ENCODE measurements around the gene RNASEH1. TPM values are rescaled to one million over a fixed set of nuclear protein-coding genes. Genes with fewer than 3 reads are reported as not detected.

RNASEH1 gene
- total and polyA plus RNA-seq, 9 donors: 13.6 to 22.7 (median 19.5) TPM

GRCh38 chr2:3536682-3537632 is 21.2 kb downstream of the RNASEH1 start:
- peak overlapping the region; percentile 48 for H3K4me3 ChIP-seq (ENCODE audit: low read length)
- peak overlapping the region; percentile 97 for H3K27ac ChIP-seq (ENCODE audit: low read length)
- no peaks in the 10 kb centered on the region for H3K9me3 ChIP-seq (replicated peaks; ENCODE audit: control insufficient read depth, low read depth, low read length)
- peaks cover 32% of the 10 kb centered on the region for H3K36me3 ChIP-seq (ENCODE audit: control insufficient read depth, insufficient read depth, low read length)
- DNase-seq: peak; percentile 46
- 74% methylated on average over 8 of the region's 16 CpGs for WGBS (ENCODE audit: insufficient coverage)
- H3K27me3 ChIP-seq (ENCODE audit: control insufficient read depth, insufficient read depth, low read length): no peaks in the 10 kb centered on the region
- peaks cover 16% of the 10 kb centered on the region for H3K4me1 ChIP-seq (ENCODE audit: control insufficient read depth, insufficient read depth, low read length)

GRCh38 chr2:3535794-3536681 is 22.1 kb downstream of the RNASEH1 start:
- 27% methylated on average over 17 of the region's 24 CpGs for WGBS (ENCODE audit: insufficient coverage)
- H3K27ac ChIP-seq (ENCODE audit: low read length): peak overlapping the region; percentile 97
- H3K36me3 ChIP-seq (ENCODE audit: control insufficient read depth, insufficient read depth, low read length): peaks cover 26% of the 10 kb centered on the region
- H3K27me3 ChIP-seq (ENCODE audit: control insufficient read depth, insufficient read depth, low read length): no peaks in the 10 kb centered on the region
- DNase-seq: peak; percentile 93
- peak overlapping the region; percentile 48 for H3K4me3 ChIP-seq (ENCODE audit: low read length)
- H3K9me3 ChIP-seq (replicated peaks; ENCODE audit: control insufficient read depth, low read depth, low read length): no peaks in the 10 kb centered on the region
- H3K4me1 ChIP-seq (ENCODE audit: control insufficient read depth, insufficient read depth, low read length): peaks cover 16% of the 10 kb centered on the region

DNA sequence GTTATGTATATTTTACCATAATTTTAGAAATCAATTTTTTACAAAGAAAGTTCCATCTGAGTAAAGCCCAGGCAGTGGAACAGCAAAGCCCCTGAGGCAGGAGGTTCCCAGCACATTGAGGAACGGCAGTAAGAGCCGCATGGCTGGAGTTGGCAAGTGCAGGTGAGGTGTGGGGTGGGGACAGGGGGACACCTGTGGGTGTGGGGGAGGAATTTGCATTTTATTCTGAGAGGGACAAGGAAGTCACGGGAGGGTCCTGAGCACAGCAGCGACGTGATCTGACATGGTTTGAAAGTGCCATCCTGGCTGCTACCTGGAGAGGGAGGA is 22.7 kb downstream of the RNASEH1 start:
- 63% methylated on average over 3 of the region's 5 CpGs for WGBS (ENCODE audit: insufficient coverage)
- Histone ChIP-seq H3K36me3 (ENCODE audit: control insufficient read depth, insufficient read depth, low read length) (peaks cover 26% of the 10 kb centered on the region), H3K4me1 (ENCODE audit: control insufficient read depth, insufficient read depth, low read length) (peaks cover 16% of the 10 kb centered on the region), H3K27ac (ENCODE audit: low read length) (peak overlapping the region; percentile 97), H3K27me3 (ENCODE audit: control insufficient read depth, insufficient read depth, low read length) (no peaks in the 10 kb centered on the region), H3K9me3 (replicated peaks; ENCODE audit: control insufficient read depth, low read depth, low read length) (no peaks in the 10 kb centered on the region), H3K4me3 (ENCODE audit: low read length) (no peak overlapping the region)
- DNase-seq: no peak

DNA sequence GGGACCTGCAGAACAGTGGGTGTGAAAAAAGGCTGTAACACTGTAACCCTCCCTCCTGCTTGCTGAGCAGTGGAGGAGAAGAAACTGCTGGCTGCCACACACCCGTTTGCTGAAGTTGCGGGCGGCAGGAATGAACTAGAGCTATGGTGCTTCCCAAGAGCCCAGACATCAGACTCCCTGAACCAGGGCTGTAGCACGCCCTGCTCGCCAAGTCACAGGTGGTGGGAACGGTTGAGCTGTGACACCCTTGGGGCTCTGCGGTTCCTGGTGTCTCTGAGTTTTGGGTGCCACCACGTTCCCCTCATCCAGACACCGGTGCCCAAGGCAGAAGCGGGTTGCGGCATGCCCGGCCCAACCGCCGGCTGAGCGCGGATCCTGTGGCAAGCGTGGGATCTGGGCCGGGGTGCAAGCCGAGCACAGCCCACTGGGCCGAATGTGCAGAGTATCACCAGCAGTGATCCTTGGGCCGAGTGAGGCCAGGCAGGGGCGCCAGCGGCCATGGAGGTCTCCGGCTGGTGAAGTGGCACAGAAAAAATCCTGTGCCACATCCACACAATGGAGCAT is 23.8 kb downstream of the RNASEH1 start:
- H3K36me3 ChIP-seq (ENCODE audit: control insufficient read depth, insufficient read depth, low read length): peaks cover 19% of the 10 kb centered on the region
- no peak for DNase-seq
- no peaks in the 10 kb centered on the region for H3K27me3 ChIP-seq (ENCODE audit: control insufficient read depth, insufficient read depth, low read length)
- H3K9me3 ChIP-seq (replicated peaks; ENCODE audit: control insufficient read depth, low read depth, low read length): no peaks in the 10 kb centered on the region
- H3K4me1 ChIP-seq (ENCODE audit: control insufficient read depth, insufficient read depth, low read length): peaks cover 16% of the 10 kb centered on the region
- H3K4me3 ChIP-seq (ENCODE audit: low read length): no peak overlapping the region
- H3K27ac ChIP-seq (ENCODE audit: low read length): no peak overlapping the region
- 95% methylated on average over 23 of the region's 24 CpGs for WGBS (ENCODE audit: insufficient coverage)

DNA sequence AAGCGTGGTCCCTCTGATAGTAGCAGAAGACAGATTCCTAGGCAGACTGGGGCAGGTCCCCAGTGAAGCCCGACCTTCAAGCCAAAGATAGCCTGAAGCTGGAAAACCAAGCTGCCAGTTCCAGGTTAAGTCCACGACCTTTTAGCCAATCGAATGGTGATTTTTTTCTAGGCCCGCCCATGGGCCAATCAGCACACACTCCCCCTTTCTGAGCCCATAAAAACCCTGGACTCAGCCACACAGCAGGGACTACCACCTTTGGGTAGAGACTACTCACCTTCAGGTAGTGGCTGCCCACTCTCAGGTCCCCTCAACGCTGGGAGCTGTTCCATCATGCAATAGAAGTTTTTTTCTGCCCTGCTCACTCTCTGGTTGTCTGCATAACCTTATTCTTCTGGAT is 24.3 kb downstream of the RNASEH1 start:
- no peaks in the 10 kb centered on the region for H3K9me3 ChIP-seq (replicated peaks; ENCODE audit: control insufficient read depth, low read depth, low read length)
- peaks cover 16% of the 10 kb centered on the region for H3K4me1 ChIP-seq (ENCODE audit: control insufficient read depth, insufficient read depth, low read length)
- 96% methylated on average over 5 of the region's 6 CpGs for WGBS (ENCODE audit: insufficient coverage)
- no peak overlapping the region for H3K4me3 ChIP-seq (ENCODE audit: low read length)
- H3K36me3 ChIP-seq (ENCODE audit: control insufficient read depth, insufficient read depth, low read length): peaks cover 16% of the 10 kb centered on the region
- no peak overlapping the region for H3K27ac ChIP-seq (ENCODE audit: low read length)
- no peak for DNase-seq
- H3K27me3 ChIP-seq (ENCODE audit: control insufficient read depth, insufficient read depth, low read length): no peaks in the 10 kb centered on the region

DNA sequence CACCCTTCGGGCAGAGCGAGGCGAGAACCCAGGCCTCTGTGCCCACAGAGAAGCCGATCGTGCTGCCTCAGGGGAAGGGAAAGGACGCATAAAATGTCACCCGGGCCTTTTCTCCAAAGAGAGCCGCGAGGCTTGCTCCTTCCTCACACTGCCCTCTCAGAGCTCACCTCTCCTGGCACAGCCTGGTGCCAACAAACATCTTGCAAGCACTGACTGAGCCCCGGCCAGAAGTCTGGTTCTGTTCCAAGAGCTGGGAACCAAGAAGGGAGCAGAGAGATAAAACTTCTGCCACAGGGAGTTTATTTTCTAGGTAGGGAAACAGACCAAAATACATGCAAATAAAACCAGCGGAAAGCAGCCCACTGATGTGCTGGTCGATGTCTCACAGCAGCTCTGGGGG is 25.2 kb downstream of the RNASEH1 start:
- WGBS (ENCODE audit: insufficient coverage): 92% methylated on average over 7 of the region's 12 CpGs
- no peak overlapping the region for H3K27ac ChIP-seq (ENCODE audit: low read length)
- peaks cover 16% of the 10 kb centered on the region for H3K36me3 ChIP-seq (ENCODE audit: control insufficient read depth, insufficient read depth, low read length)
- peaks cover 16% of the 10 kb centered on the region for H3K4me1 ChIP-seq (ENCODE audit: control insufficient read depth, insufficient read depth, low read length)
- no peak overlapping the region for H3K4me3 ChIP-seq (ENCODE audit: low read length)
- no peaks in the 10 kb centered on the region for H3K9me3 ChIP-seq (replicated peaks; ENCODE audit: control insufficient read depth, low read depth, low read length)
- no peaks in the 10 kb centered on the region for H3K27me3 ChIP-seq (ENCODE audit: control insufficient read depth, insufficient read depth, low read length)
- DNase-seq: no peak

- Histone ChIP-seq H3K4me3 (ENCODE audit: low read length) (no peak overlapping the region), H3K27me3 (ENCODE audit: control insufficient read depth, insufficient read depth, low read length) (no peaks in the 10 kb centered on the region), H3K27ac (ENCODE audit: low read length) (no peak overlapping the region), H3K9me3 (replicated peaks; ENCODE audit: control insufficient read depth, low read depth, low read length) (no peaks in the 10 kb centered on the region), H3K4me1 (ENCODE audit: control insufficient read depth, insufficient read depth, low read length) (peaks cover 8% of the 10 kb centered on the region), H3K36me3 (ENCODE audit: control insufficient read depth, insufficient read depth, low read length) (peaks cover 14% of the 10 kb centered on the region)
- DNase-seq: no peak
- 92% methylated on average over 10 of the region's 24 CpGs for WGBS (ENCODE audit: insufficient coverage)
Measured at GRCh38 chr2:3529316-3530025, 28.7 kb downstream of the RNASEH1 start.

GRCh38 chr2:3527886-3528785 is 30.0 kb downstream of the RNASEH1 start:
- peaks cover 8% of the 10 kb centered on the region for H3K4me1 ChIP-seq (ENCODE audit: control insufficient read depth, insufficient read depth, low read length)
- no peak overlapping the region for H3K27ac ChIP-seq (ENCODE audit: low read length)
- peaks cover 6% of the 10 kb centered on the region for H3K36me3 ChIP-seq (ENCODE audit: control insufficient read depth, insufficient read depth, low read length)
- H3K4me3 ChIP-seq (ENCODE audit: low read length): no peak overlapping the region
- H3K9me3 ChIP-seq (replicated peaks; ENCODE audit: control insufficient read depth, low read depth, low read length): no peaks in the 10 kb centered on the region
- H3K27me3 ChIP-seq (ENCODE audit: control insufficient read depth, insufficient read depth, low read length): no peaks in the 10 kb centered on the region
- no peak for DNase-seq
- 80% methylated on average over 39 of the region's 40 CpGs for WGBS (ENCODE audit: insufficient coverage)

DNA sequence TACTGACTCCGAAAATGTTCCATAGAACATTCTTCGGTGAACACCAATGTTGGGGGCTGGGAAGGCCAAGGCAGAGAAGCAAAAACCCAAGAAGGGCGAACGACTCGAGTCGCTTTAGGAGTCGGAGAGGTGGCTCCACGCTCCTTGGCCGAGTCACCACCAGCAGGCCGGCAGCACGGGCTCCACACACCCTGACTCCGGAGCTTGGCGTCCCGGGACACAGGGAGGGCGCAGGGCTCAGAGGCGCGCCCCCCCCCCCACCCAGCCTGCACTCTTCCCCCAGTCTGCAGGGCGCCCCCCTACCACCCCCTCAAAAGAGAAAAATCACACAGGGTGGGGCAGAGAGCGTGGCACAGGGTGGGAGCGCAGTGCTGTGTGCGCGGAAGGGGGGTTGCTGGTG is 31.3 kb downstream of the RNASEH1 start:
- WGBS (ENCODE audit: insufficient coverage): 82% methylated on average over 15 of the region's 22 CpGs
- Histone ChIP-seq H3K4me3 (ENCODE audit: low read length) (no peak overlapping the region), H3K9me3 (replicated peaks; ENCODE audit: control insufficient read depth, low read depth, low read length) (no peaks in the 10 kb centered on the region), H3K36me3 (ENCODE audit: control insufficient read depth, insufficient read depth, low read length) (no peaks in the 10 kb centered on the region), H3K27ac (ENCODE audit: low read length) (no peak overlapping the region), H3K27me3 (ENCODE audit: control insufficient read depth, insufficient read depth, low read length) (no peaks in the 10 kb centered on the region), H3K4me1 (ENCODE audit: control insufficient read depth, insufficient read depth, low read length) (peaks cover 8% of the 10 kb centered on the region)
- DNase-seq: no peak

Data from muscle of leg (tissue), 11 donors.